HG03025 (cell line): ENCODE data around the gene RAX2.

Experiments
- ATAC-seq: cut with Tn5 transposase; IDR thresholded peaks from one replicate; pipeline ENCODE4 v1.9.1; 2021; ENCODE audit warnings: mild to moderate bottlenecking, moderate library complexity; ENCODE audit not compliant: unreplicated experiment, low FRiP score

The RAX2 gene

DNA sequence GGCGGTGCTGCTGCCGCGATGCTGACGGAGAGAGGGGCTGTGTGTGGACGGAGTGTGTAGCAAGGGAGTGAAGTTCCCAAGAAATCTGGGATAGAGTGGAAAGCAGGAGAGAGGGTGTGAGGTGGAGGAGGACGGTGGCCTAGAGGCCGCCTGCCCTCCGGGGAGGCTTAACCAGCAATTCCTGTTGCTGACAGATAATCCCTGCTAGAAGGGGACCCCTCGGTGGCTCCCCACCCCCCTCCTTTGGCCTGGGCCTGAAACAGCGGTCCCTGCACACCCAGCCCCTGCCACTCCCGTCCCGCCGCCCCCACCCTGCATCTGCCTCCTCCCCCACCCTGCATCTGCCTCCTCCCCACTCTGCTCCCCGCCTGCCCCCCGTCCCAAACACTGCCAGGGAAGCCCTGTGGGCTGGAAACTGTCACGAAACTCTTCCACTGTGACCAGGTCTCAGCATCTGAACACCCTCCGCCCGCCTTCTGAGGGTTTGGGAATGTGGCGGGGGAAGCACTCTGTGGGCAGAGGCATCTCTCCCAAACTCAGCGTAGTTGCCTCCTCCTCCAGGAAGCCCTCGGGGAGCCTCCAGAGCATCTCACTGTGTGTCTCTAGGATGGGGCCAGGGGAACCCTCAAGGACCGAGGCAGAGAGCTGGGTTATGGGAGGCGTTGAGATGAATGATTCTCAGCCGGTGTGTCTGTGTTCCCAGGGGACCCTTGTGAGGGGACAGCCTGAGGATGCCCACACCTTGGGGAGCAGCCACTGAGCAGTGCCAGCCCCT, 31.3 kb upstream of the RAX2 start:
- no peak for ATAC-seq

DNA sequence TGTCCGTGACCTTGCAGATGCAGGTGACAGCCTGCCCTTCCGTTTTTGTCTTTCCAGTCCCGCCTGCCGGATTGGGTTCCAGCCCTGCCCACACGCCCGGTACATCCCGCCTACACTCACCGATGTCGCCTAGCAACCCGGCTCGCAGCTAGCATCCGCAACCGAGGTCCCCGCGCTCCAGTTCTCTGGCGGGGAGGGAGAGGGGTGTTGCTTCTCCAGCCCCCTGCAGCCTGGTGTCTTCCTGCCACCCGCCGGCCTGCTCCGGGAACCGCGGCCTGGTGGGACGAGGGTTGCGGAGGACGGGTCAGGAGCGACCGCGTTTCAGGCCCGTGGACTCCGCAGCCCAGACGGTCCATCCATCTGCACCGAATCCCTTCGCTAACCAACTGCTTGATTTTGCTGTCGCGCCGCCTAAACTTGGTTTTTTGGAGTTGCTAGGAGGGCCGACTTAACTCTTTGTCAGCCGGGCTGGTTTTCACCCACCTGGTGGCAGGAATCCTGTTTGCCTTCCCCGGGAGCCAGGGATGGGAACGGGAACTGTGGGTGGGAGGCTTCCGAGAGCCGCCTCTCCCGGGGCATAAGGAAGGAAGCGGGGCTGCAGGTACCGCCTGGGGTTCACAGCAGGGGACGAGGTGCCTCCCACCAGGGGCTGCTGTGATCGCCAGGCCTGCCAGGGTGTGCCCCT, 29.5 kb upstream of the RAX2 start:
- ATAC-seq, result no peak

DNA sequence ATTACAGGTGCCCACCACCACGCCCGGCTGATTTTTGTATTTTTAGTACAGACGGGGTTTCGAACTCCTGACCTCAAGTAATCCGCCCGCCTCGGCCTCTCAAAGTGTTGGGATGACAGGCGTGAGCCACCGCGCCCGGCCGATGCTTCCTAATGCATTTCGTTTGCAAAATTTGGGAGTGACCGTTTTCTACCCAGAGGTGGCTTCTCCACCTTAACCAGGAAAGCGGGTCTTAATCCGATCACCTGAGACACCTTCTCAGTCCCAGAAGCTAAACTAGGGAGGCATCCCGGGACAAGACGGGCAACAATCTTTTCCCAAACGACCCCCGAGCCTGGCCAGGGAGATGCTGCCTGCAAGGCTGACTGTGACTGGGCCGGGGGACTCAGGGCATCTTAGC, 29.0 kb upstream of the RAX2 start:
- no peak for ATAC-seq

DNA sequence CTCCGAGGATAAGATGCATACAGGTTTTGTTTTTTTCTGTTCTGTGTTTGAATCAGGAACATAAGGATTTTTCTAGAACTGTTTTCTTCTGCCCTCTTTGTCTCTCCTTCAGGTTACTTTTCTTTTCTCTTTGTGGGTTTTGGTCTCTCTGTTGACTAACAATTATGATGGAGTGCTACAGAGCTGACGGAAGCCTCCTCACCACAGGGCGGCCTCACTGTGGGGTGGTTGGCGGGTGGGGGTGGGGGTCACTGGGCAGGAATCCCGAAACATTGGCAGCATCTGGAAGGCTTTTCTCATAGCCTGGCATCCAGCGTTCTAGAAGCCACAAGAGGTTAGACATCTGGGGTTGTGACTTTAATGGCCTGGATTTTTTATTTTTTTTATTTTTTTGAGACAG, 26.1 kb upstream of the RAX2 start:
- ATAC-seq, result no peak

DNA sequence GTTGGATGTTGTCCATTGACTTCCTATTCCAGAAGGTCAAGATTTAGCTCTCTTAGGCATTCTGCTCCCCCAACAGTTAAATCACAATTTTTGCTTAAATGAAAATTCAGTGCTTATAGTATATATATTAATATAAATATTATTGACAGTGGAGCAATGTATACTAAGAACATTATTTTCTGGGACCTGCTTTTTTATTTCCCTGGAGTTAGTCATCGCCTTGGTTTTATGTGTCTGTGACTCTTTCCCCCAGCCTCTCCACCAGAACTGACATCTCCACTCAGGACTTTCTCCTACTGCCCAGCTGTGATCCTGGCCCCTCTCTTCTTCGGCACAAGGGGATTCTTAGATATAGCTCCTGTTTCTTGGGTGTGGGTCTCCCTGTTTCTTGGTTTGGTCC, 24.3 kb upstream of the RAX2 start:
- no peak for ATAC-seq

DNA sequence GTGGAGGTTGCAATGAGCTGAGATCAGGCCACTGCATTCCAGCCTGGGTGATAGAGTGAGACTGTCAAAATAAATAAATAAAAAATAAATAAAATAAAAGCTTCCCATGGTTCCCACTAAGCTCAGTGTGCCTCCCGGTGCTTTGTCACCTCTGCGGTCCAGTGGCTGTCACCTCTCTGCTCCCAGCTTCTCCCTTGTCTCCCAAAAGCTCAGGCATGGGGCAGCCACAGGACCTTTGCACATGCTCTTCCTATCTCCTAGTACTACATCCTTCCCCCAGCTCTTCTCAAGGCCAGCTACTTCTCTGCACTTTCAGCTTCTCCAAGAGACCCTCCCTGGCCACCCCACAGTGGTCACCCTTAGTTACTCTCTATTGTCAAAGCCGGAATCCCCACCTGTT, 21.8 kb upstream of the RAX2 start:
- no peak for ATAC-seq

DNA sequence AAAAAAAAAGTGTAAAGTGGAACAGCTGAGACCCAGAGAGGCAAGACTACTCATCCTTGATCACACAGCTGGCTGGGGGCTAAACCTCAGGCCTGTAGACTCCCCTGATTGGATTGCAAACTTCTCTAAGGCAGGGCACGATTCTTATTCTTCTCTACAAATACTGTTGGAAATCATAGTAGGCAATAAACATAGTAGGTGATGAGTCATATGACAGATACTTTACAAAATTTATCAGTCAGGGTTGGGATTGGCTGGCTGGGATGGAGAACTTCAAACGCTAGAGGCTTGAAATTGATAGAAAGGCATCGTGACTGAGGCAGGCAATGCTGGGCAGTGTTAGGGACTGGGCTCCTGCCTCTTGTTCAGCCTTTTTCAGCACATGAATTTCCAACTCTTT, 20.1 kb upstream of the RAX2 start:
- no peak for ATAC-seq

DNA sequence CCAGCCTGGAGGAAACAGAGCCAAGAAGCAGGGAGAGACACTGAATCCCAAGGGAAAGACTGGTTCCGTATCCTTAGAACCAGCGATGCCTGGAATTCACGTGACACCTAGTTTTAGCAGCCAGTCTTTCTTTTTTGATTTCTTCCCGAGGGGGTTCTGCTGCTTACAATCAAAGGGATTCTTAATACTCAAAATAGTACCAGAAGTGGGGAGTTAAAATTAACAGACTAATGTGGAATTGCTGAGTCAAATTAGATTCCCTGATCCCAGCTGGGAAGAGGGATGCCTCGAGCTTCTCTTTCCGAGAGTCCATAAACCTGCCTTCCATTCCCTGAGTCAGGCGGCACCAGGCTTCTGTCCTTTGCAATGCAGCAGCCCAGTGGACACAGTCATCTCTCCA, 18.9 kb upstream of the RAX2 start:
- no peak for ATAC-seq

DNA sequence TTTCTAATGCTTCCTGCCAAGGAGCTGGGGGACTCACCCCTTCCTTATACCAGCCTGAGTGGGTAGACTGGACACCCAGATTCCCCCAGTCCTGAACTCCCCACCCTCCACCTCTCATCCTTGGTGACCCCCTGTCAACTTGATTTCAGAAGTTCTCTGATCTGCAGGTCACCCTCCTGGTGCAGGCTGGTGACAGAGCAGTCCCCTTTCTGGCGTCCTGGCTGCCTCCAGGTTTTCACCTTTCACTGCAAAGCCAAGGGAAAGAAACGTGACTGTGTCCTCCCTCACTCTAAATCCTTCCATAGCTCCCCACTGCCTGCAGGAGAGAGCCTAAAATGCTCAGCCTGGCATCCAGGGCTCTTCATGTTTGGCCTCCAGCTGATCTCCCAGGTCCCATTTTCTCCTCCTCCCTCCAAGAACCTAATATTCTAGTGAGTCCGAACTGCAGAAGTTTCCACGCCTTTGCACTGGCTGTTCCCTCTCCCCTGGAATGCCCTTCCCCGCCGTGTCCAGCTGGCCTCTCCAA, 18.2 kb upstream of the RAX2 start:
- no peak for ATAC-seq

DNA sequence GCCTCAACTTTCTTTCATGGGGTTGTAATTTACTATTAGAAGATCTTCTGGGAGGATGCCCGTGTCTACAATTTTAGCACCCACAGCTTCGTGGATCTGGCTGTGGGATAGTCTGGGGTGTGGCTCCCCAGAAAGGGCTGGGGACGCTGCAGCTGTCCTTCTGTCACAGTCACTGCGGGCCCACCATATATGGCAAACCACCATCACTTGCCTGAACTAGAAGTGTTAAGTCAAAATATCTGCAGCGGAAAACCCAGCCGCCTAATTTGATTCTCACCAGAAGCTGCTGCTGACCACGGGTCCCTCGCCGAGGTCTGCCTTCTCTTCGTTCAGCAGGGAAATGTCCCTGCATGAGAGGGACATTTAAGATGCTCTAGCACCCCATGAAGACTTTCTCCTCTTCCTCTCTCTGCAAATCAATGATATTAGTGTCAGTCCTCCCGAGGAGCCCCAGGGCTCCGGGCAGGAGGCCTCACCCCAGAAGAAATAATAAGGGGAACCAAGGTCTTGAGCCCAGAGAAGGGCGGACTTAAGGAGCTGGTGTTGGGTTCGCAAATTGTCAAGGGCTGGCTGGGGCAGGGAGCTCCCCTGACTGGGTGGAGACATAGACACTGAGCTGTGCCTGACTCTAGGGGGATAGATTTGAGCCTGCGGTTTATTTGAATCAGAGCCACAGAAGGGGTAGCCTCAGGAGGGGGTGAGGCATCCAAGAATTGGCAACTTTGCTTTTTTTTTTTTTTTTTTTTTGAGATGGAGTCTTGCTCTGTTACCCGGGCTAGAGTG, 17.2 kb upstream of the RAX2 start:
- ATAC-seq, result no peak

DNA sequence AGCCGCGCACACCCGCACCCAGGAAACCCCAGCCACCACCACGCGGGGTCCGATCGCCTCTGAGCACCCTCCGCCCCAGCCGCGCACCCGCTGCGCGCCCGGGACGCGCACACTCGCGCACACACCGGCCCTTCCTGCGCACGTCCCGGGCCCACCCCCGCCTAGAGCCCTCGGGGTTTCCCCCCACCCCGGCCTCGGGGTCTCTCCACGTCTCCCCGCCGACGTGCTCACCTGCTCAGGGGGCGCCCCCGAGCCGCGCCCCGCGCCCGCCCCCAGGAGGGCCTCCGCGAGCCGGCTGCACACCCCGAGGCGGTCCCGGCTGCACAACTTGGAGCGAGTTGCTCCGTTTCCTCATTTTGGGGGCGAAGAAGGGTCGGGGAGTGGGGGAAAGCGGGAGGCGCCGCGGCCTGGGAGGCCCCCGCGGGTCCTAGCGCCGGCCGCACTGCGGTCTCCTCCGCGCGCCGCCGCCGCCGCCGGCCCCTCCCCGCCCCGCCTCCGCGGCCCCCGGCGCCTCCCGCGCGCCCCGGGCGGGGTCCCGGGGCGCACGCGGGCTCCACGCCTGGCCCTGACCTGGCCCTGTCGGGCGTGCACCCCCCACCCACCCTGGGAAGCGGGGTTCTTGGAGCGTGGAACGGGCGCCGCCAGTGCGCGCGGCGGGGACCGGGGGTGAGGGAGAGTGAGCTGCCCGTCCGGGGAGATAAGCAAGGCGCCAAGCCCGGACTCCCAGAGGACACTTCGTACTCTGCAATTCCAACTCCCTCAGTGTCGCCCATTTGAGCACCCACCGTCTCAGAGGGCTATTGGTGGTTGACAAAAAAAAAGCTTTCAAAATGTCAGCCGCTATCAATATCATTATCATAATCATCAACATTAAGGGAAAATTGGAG, 14.2 kb upstream of the RAX2 start, which contains the start of gene MATK:
Gene MATK, minus strand, starts transcription at position 444 of the 887 bp plus-strand sequence. CDS start 1,246 bp downstream, outside the sequence.
- no peak for ATAC-seq

DNA sequence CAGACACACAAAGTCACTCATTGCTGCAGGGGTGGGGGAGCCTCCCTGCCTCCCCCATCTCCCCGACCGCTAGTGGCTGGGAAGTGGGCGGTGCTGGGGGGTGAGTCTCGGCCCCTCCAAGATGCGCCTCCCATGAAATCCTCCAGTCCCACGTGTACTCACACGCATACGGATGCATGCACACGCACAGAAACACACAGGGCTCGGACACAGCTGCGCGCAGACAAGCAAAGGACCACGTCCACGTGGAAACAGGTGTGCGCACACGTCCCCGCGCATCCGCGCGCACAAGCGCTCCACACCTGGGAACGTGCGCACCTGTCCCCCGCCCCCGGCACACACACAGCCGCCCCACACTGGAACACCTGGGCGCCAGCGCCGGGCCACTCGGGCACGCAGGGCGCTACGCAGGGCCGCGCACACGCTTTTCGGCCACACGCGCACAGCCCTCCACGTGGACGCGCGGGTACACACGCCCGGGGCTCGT, 13.5 kb upstream of the RAX2 start:
- no peak for ATAC-seq

DNA sequence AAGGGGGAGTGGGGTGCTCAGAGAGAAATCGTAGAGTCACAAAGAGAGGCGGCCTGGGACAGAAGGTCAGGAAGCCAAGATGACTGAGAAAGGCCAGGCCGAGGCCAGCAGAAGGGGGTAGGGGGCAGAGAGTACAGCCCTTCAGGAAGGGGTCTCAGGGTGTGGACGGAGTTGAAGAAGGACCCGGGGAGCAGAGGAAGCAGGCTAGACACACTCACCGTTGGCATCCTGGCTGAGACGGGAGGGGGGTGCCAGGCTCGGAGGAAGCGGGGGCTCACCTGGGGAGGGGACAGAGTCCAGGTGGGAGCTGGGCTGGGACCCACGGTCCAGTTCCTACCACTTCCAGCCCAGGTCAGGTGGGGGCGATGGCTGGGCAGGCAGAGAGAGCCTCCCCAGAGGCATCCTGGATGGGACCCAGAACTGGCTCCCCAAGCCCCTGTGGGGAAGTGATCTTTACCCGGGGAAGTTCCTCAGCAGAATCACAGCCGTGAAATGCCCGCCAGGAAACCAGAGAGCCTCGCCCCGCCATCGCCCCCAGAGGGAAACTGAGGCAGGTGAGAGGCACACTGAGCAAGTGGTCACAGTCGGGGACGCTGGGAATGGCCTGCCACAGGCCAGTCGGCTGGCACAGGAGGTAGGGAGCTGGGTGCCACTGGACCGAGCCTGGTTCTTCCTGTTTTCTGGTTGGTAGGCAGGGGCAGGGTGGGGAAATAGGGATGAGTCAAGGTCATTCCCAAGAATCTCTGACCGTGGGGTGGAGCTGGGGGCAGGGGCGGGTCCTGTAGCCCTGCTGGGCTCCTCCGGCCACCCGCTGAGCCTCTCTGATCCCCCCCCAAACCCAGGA, 12.8 kb upstream of the RAX2 start:
- no peak for ATAC-seq

DNA sequence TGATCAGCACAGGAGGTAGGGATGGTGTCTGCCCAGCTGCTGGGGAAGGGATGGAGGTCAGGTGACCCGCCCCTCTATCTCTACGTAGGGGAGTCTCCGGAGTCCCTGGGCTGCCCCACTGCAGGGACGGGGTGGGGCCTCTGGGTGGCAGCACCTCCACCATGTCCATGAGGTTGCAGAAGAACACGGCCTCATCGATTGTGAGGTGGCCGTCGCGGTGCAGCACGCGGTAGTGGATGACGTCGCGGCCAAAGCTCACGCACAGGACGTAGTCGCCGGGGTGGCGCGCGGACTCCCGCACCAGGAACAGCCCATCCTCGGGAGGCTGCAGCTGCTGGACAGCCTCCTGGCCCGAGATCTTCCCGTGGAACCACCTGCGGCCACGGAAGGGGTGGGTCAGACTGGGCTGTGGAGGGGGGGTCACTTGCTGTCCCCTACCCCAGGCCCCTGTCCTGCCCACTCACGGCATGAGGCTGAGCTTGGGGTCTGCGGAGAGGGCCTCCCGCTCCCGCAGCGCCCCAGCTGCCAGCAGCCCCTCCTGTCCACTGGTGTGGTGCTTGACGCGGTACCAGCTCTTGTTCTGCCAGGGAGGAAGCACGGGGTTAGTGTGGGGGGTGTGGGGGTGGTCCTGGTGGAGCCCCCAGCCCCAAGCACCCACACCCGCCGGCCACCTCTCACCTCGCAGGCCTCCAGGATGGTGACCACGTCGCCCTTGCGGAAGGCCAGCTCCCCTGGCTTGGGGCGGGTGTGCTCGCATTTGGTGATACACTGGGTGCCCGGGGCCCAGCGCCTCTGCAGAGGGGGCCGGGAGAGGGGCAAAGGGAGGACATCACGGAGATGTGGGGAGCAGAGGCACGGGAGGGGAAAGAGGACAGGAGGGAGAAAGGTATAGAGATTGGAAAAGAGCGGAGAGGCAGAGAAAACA, 11.9 kb upstream of the RAX2 start:
- no peak for ATAC-seq

DNA sequence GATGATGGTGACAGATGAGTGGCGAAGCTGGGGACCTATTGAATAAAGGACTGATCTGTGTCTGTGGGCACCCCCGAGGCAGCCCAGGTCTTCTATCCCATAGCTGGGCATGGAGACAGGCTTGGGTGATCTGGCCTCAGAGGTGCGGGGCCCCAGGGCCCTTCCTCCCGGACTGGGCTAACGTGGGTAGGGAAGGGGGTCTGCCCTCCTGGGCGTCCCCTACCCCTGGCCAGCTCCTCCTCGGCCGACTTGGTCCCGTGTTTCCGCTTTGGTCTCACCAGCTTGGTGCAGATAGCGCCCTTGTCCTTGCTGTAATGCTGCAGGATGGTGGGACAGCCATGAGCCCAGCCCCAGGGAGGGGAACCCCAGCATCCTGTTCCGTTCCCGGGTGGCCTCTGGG, 10.9 kb upstream of the RAX2 start:
- ATAC-seq, result no peak

DNA sequence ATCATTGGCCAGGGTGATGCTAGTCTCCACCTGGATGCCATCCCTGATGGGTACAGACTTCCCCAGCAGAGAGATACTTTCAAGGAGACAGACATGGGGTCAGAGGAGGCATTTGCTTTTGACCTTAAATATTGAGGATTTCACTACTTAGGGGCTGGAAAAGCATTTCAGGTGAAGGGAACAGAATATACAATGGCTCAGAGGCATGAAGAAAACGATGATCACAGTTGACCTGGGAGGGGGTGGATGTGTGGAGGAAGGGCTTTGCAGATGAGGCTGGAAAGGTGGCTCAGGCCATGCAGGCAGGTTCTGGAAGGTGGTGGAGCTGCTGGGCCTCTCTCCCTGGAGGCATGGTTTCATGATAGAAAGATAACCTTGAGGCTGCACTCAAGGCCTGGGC, 10.3 kb upstream of the RAX2 start:
- no peak for ATAC-seq

DNA sequence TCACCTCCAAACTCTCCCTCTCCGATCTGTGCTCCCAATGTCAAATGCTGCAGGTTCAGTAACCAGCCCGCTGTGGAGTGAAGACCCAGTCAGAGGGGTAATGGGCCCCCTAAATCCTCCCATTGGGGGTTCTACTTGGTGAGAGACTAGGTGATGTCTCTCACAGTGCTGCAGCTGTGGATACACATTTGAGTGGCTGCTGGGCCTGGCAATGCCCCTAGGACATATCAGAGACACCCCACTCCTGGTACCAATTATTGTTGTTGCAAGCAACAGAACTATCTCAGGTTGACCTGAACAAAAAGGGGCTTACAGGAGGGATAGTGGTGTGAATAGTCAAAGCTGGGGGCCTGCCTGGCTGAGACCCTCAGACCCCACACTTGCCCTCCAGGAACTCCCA, 9.6 kb upstream of the RAX2 start:
- no peak for ATAC-seq

DNA sequence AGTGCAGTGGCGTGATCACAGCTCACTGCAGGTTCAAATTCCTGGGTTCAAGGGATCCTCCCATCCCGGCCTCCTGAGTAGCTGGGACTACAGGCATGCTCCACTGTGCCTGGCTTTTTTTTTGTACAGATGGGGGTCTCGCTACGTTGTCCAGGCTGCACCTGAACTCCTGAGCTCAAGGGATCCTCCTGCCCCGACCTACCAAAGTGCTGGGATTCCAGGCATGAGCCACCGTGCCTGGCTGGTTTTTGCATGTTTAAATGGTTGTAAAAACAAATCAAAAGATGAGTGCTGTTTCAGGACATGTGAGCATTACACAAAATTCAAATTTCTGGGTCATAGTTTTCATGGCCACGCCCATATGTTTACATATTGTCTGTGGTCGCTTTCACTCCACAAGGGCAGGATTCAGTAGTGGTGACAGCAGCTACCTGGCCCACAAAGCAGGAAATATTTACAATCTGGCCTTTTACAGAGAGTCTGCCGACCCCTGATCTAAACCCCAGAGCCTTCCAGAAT, 8.8 kb upstream of the RAX2 start:
- ATAC-seq, result no peak
